Peyer's patch (tissue), 4 donors: Measurements from ENCODE around the gene IFT122.

Experiments
- POLR2A ChIP-seq, 2 donors: fragments of 450-650 bp; IDR thresholded peaks; one replicate each; pipeline ENCODE4 v1.5.1; 2017; ENCODE audit warnings: antibody characterized with exemption in 2 of 2, mild to moderate bottlenecking in 2 of 2, moderate library complexity in 2 of 2
- TF ChIP-seq, protein P1 (sequence below), 6 experiments: fragments of 450-650 bp in 4 of 6; fragments of 200-600 bp in 2 of 6; sonication (generic) in 1 of 6; IDR thresholded peaks; one replicate each; pipeline ENCODE4 v1.5.1; 2017 to 2019; ENCODE audit warnings: antibody characterized with exemption in 6 of 6, mild to moderate bottlenecking in 3 of 6, moderate library complexity in 1 of 6

DNA sequence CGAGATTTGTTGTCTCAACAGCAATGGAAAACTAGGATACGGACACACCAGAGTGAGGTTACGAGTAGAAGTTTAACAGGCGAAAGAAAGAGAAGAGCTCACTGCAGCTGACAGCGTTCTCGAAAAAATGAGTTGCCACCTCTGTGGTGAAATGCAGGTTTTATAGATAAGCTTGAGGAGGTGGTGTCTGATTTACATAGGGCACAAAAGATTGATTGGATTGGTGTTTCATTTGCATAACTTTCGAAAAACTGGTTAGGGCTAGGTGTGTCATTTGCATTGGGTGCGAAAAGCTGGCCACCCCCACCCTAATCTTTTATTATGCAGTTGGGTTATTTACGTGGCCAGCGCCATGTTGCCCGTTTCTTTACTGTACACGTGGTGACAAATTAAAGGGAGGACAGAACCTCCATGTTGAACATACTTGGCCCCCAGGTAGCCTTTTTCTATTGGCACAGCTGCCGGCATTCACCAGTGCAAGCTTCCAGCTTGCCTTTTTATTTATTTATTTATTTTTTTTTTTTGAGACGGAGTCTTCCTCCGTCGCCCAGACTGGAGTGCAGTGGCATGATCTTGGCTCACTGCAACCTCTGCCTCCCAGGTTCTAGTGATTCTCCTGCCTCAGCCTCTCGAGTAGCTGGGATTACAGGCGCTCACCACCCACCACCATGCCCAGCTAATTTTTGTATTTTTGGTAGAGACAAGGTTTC, 8.3 kb downstream of the IFT122 start:
- TF ChIP-seq, protein P1, sequence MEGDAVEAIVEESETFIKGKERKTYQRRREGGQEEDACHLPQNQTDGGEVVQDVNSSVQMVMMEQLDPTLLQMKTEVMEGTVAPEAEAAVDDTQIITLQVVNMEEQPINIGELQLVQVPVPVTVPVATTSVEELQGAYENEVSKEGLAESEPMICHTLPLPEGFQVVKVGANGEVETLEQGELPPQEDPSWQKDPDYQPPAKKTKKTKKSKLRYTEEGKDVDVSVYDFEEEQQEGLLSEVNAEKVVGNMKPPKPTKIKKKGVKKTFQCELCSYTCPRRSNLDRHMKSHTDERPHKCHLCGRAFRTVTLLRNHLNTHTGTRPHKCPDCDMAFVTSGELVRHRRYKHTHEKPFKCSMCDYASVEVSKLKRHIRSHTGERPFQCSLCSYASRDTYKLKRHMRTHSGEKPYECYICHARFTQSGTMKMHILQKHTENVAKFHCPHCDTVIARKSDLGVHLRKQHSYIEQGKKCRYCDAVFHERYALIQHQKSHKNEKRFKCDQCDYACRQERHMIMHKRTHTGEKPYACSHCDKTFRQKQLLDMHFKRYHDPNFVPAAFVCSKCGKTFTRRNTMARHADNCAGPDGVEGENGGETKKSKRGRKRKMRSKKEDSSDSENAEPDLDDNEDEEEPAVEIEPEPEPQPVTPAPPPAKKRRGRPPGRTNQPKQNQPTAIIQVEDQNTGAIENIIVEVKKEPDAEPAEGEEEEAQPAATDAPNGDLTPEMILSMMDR (IDR thresholded peaks at IDR 0.05), result no peak
- no peak for TF ChIP-seq POLR2A (IDR thresholded peaks at IDR 0.05)
